Hematopoietic multipotent progenitor cell treated with erythropoietin and hydrocortisone succinate and interleukin-3 and kit ligand, for 4 days (in vitro differentiated cells): ENCODE data around the gene MRPL54.
"Not testable (repeated sequence)": the region's sequence is repeated elsewhere in the genome, so short reads cannot be mapped to it uniquely, and the experiment has no call there.

Experiments used
- DNase-seq: peaks from one replicate; pipeline ENCODE4 v3.0.0-alpha.2; 2015

The MRPL54 gene

GRCh38 chr19:3813473-3814392, 51.3 kb downstream of the MRPL54 start:
- DNase-seq: no peak

GRCh38 chr19:3814648-3815047, 52.2 kb downstream of the MRPL54 start:
- no peak for DNase-seq

- not testable (repeated sequence) for DNase-seq
These were observed 53.7 kb downstream of the MRPL54 start for GRCh38 chr19:3816148-3816547.

- DNase-seq: no peak
These were observed 54.2 kb downstream of the MRPL54 start for GRCh38 chr19:3816566-3817218.
